Astrocyte of the hippocampus (primary cell): ENCODE measurements around the gene GPR15LG.
"Not testable (repeated sequence)": the region's sequence is repeated elsewhere in the genome, so short reads cannot be mapped to it uniquely, and the experiment has no call there.

Experiments used
- DNase-seq: peaks from one replicate; pipeline ENCODE4 v3.0.0; 2011; ENCODE audit warnings: low read depth, low spot score

GPR15LG gene

GRCh38 chr10:84164442-84164841, 9.2 kb upstream of the GPR15LG start:
- no peak for DNase-seq

DNA sequence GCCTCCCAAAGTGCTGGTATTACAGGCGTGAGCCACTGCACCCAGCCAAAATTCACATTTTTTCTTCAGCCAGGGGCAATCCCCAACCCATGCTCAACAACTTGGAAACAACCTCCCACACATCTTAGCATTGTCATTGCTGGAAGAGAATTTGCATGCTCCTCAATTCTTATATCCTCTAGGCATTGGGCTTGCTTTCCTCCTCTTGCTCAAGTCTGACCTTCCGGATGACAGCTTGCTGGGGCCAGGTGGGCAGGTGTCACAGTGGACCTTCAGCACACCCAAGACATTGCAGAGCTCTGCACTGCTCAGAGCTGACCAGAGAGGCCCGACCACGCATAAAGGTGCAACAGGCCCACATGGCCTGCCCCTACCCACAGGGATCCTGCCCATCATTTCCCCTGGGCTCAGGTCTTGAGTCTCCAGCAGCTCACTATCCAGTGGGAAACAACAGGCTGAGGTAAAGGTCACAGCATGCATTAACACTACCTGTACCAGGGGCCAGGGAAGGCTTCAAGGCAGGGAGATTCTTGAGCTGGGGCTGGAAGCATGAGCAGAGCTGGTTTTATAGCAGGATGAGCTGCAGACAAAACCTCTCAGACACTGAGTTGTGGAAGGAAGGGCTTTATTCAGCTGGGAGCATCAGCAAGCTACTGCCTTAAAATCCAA, 6.8 kb upstream of the GPR15LG start:
- no peak for DNase-seq

DNA sequence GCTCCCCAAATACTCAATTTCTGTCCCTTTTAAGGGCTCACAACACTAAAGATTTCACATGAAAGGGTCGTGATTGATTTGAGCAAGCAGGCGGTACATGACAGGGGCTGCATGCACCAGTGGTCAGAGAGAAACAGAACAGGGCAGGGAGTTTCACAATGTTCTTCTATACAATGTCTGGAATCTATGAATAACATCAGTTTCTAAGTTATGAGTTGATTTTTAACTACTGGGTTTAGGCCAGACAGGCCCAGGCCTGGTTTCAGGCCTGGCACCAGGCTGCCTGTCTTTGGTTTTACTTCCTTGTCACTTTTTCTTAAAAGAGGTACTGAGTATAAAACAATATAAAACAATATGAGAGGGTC, 6.3 kb upstream of the GPR15LG start:
- DNase-seq = not testable (repeated sequence)

- not testable (repeated sequence) for DNase-seq
Observed at GRCh38 chr10:84168382-84168781, 5.2 kb upstream of the GPR15LG start.

- not testable (repeated sequence) for DNase-seq
Observed at GRCh38 chr10:84171237-84171636, 2.4 kb upstream of the GPR15LG start.

- DNase-seq = not testable (repeated sequence)
Observed at GRCh38 chr10:84171700-84172466, 1.7 kb upstream of the GPR15LG start.

DNA sequence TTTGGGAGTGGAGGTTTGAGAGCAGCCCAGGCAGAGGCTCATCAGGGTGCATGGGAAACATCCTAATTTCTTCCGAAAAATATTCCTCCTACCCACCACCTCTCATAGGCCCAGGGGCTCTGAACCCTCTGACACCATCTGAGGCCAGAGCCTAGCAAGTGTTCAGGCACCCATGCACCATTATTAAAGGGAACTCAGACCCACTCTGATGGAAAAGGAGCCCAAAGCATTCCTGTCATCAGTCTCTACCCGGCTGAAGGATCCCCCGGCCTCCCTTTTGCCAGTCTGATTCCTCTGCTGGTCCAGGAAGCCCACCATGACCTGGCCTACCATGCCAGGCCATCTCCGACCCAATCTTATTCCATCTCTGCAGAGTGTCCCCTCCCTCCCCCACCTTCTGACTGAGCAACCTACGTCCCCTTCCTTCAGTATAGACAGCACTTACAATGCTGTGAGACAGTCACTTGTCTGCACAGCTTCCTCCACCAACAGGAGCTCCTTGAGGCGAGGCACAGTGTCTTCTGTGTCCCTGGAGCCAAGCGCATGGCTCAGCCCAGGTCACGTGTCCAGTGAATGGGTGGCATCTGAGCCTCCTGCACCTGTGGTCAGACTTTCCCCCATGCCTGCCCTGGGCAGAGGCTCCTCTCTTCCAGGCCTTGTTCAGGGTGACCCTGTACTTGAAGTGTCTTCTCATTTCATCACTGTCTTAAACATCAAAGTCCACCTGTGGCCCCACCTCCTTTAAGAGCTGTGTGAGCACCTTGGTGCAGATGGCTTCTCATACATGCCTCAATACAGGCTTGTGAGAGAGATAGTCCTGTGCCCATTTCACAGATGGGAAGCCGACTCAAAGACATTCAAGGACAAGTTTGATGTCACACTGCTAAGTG, 889 bp upstream of the GPR15LG start:
- DNase-seq = no peak

DNA sequence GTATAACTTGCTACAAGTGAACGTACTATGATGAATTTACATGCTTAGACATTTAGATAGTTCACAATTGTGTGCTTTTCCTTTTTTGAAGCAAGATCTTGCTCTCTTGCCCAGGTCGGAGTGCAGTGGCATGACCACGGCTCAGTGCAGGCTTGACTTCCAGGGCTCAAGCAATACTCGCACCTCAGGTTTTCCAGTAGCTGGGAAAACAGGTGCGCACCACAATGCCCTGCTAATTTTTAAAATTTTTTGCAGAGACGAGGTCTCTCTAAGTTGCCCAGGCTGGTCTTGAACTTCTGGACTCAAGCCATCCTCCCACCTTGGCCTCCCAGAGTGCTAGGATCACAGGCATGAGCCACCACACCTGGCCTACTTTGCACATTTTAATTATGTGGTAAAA, 1.8 kb downstream of the GPR15LG start:
- no peak for DNase-seq

GRCh38 chr10:84176351-84176750, 2.8 kb downstream of the GPR15LG start:
- DNase-seq = no peak

GRCh38 chr10:84176836-84177474, 3.4 kb downstream of the GPR15LG start:
- no peak for DNase-seq

DNA sequence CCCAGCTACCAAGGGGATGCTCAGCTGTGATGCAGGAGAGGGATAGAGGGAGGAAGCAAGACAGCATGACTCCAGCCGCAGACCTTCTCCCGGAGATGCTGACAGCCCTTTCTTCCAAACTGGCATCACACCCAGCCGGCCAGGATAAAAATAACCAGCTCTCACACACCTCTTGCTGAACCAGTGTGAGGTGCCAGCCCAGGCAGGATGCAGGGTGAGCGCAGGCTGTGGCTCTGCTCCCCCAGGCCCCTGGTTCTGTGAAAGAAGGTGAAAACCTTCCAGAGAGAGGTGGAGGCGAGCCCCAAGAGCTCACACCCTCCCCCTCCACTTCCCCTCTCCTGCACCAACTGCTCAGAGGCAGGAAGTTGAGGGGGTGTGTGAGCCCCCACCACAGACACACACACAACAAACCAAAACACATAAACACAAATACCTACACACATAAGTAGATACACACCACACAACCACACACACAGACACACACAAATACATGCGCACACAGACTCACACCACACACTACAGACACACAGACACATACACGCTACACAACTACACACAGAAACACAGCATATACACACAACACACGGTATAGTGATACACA, 4.0 kb downstream of the GPR15LG start:
- DNase-seq = no peak

DNA sequence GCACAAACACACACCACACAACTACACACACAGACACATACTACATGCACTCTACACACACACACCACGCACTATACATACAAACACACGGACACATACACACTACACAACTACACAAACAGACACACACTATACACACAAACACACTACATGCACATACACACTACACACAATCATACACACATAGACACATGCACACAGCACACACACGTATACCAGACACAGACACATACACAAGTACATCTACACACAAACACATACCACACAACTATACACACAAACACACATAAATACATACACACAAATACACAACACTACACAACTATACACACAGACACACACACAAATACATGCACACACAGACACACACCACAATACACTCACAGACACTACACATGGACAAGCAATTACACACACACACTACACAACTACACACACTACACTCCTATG, 4.6 kb downstream of the GPR15LG start:
- no peak for DNase-seq

DNA sequence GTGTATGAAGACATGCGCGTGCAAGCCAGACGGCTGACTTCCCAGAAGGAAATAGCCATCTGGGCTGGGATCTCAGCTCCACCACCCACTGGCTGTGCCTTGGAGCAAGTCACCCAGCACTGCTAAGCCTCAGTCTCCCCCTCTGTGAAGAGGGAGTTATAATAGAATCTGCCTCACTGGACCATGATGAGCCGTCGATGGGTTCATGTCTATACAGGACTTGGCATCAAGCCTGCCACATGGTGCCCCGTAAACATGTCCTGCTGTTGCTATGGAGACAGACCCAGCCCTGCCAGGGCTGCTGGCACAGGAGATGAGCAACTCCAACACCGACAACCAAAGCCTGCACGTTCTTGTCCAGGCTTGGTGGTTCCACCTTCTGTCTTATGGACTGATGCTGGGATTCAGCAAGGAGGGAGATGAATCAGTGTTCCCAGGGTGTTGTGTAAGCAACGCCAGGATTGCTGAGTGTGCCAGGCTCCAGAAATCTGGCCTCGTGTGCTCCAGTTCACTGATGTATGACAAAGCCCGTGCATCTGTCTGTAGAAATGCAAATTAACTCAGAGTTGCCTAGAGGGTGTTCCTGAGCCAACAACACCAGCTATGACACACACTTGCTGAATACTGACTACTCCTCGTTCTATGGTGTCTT, 5.6 kb downstream of the GPR15LG start:
- peak; percentile 79 for DNase-seq

- not testable (repeated sequence) for DNase-seq
Observed at GRCh38 chr10:84180386-84180785, 6.8 kb downstream of the GPR15LG start.

- DNase-seq = no peak
Observed at GRCh38 chr10:84181631-84182030, 8.0 kb downstream of the GPR15LG start.

GRCh38 chr10:84184517-84184916, 10.9 kb downstream of the GPR15LG start:
- no peak for DNase-seq

GRCh38 chr10:84185526-84186175, 12.1 kb downstream of the GPR15LG start:
- DNase-seq = no peak

DNA sequence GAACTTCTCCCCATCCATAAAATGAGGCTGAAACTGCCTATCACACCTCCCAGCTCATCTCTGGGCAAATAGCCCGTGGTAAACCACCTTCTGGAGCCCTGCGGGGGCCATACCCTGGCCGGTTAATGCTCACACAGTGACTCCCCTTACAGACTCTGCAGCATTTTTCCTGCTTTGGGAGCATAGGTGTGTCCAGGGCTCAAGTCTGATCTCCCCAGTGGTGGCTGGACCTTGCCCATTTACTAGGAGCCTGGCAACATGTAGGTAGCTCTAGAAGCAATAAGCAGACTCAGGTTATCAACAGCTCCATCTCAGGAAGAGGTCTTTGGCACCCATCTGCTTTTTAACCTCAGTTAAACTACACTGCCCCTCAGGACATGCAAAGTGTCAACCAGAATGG, 15.2 kb downstream of the GPR15LG start:
- no peak for DNase-seq

GRCh38 chr10:84190621-84191020, 17.0 kb downstream of the GPR15LG start:
- no peak for DNase-seq

- no peak for DNase-seq
Observed at GRCh38 chr10:84191106-84191505, 17.5 kb downstream of the GPR15LG start.
